ENCODE results near the gene IRF2. TPM values are rescaled to one million over a fixed set of nuclear protein-coding genes. Genes with fewer than 3 reads are reported as not detected.

The IRF2 gene
- total RNA-seq, 1 donor from 2014 or later: 21.8 TPM

- no peak overlapping the region for H3K4me3 Mint-ChIP-seq (ENCODE audit: unreplicated experiment)
- H3K36me3 Mint-ChIP-seq (ENCODE audit: unreplicated experiment): no peaks in the 10 kb centered on the region
- H3K27ac Mint-ChIP-seq (ENCODE audit: unreplicated experiment): no peak overlapping the region
- H3K27me3 Mint-ChIP-seq (ENCODE audit: unreplicated experiment): no peaks in the 10 kb centered on the region
- TF ChIP-seq CTCF (IDR thresholded peaks at IDR 0.05): no peak
- H3K9me3 Mint-ChIP-seq (ENCODE audit: unreplicated experiment): no peaks in the 10 kb centered on the region
- DNase-seq (ENCODE audit: extremely low spot score, unreplicated experiment): peak; percentile 8
- peaks cover 52% of the 10 kb centered on the region for H3K4me1 Mint-ChIP-seq (ENCODE audit: unreplicated experiment)
These were observed 116.6 kb downstream of the IRF2 start for GRCh38 chr4:184357772-184358171.

GRCh38 chr4:184357165-184357564 is 117.2 kb downstream of the IRF2 start:
- TF ChIP-seq CTCF (IDR thresholded peaks at IDR 0.05): no peak
- H3K27me3 Mint-ChIP-seq (ENCODE audit: unreplicated experiment): no peaks in the 10 kb centered on the region
- H3K4me1 Mint-ChIP-seq (ENCODE audit: unreplicated experiment): peaks cover 46% of the 10 kb centered on the region
- H3K9me3 Mint-ChIP-seq (ENCODE audit: unreplicated experiment): no peaks in the 10 kb centered on the region
- DNase-seq (ENCODE audit: extremely low spot score, unreplicated experiment): no peak
- no peak overlapping the region for H3K4me3 Mint-ChIP-seq (ENCODE audit: unreplicated experiment)
- no peak overlapping the region for H3K27ac Mint-ChIP-seq (ENCODE audit: unreplicated experiment)
- no peaks in the 10 kb centered on the region for H3K36me3 Mint-ChIP-seq (ENCODE audit: unreplicated experiment)

- Mint-ChIP-seq H3K27ac (ENCODE audit: unreplicated experiment) (no peak overlapping the region), H3K36me3 (ENCODE audit: unreplicated experiment) (no peaks in the 10 kb centered on the region), H3K27me3 (ENCODE audit: unreplicated experiment) (no peaks in the 10 kb centered on the region), H3K9me3 (ENCODE audit: unreplicated experiment) (no peaks in the 10 kb centered on the region), H3K4me1 (ENCODE audit: unreplicated experiment) (peaks cover 39% of the 10 kb centered on the region), H3K4me3 (ENCODE audit: unreplicated experiment) (no peak overlapping the region)
- TF ChIP-seq CTCF (IDR thresholded peaks at IDR 0.05): no peak
- no peak for DNase-seq (ENCODE audit: extremely low spot score, unreplicated experiment)
These were observed 118.0 kb downstream of the IRF2 start for GRCh38 chr4:184356366-184356765.

GRCh38 chr4:184355857-184356256 is 118.5 kb downstream of the IRF2 start:
- no peaks in the 10 kb centered on the region for H3K27me3 Mint-ChIP-seq (ENCODE audit: unreplicated experiment)
- no peak overlapping the region for H3K4me3 Mint-ChIP-seq (ENCODE audit: unreplicated experiment)
- peak; percentile 15 for DNase-seq (ENCODE audit: extremely low spot score, unreplicated experiment)
- H3K4me1 Mint-ChIP-seq (ENCODE audit: unreplicated experiment): peaks cover 39% of the 10 kb centered on the region
- no peaks in the 10 kb centered on the region for H3K36me3 Mint-ChIP-seq (ENCODE audit: unreplicated experiment)
- H3K27ac Mint-ChIP-seq (ENCODE audit: unreplicated experiment): no peak overlapping the region
- no peak for TF ChIP-seq CTCF (IDR thresholded peaks at IDR 0.05)
- peaks cover 4% of the 10 kb centered on the region for H3K9me3 Mint-ChIP-seq (ENCODE audit: unreplicated experiment)

GRCh38 chr4:184355111-184355604 is 119.2 kb downstream of the IRF2 start:
- Mint-ChIP-seq H3K4me3 (ENCODE audit: unreplicated experiment) (no peak overlapping the region), H3K27me3 (ENCODE audit: unreplicated experiment) (no peaks in the 10 kb centered on the region), H3K4me1 (ENCODE audit: unreplicated experiment) (peaks cover 38% of the 10 kb centered on the region), H3K9me3 (ENCODE audit: unreplicated experiment) (peaks cover 6% of the 10 kb centered on the region), H3K36me3 (ENCODE audit: unreplicated experiment) (no peaks in the 10 kb centered on the region), H3K27ac (ENCODE audit: unreplicated experiment) (peak overlapping the region; percentile 60)
- peak; percentile 62 for DNase-seq (ENCODE audit: extremely low spot score, unreplicated experiment)
- no peak for TF ChIP-seq CTCF (IDR thresholded peaks at IDR 0.05)

Data from osteocyte (in vitro differentiated cells).